RWPE1 (cell line): ENCODE measurements around the gene PRSS8.
"Not testable (repeated sequence)": the region's sequence is repeated elsewhere in the genome, so short reads cannot be mapped to it uniquely, and the experiment has no call there.

Experiments
- CTCF ChIA-PET: fragments of 350-600 bp; sonication (Branson Sonifier 250); formaldehyde crosslinking; extraction: SDS; loops from one replicate; lab custom pipeline; 2021; lab: Yijun Ruan, JAX
- POLR2A ChIA-PET: fragments of 400-600 bp; formaldehyde crosslinking; extraction: SDS; loops from one replicate; lab custom pipeline; 2020; ENCODE audit warnings: antibody characterized with exemption; ENCODE audit not compliant: low non-redundant PET; lab: Yijun Ruan, JAX
- DNase-seq: peaks from one replicate; pipeline ENCODE4 v3.0.0; 2012; ENCODE audit warnings: low spot score
- H3K27ac ChIP-seq: fragments of 450-650 bp; 2 replicates; pipeline ENCODE4 v1.5.1; 2017
- TF ChIP-seq, protein P1 (sequence below): fragments of 450-650 bp; conservative IDR thresholded peaks from 2 replicates; pipeline ENCODE4 v1.5.1; 2017; ENCODE audit warnings: low read depth, mild to moderate bottlenecking

Gene PRSS8

DNA sequence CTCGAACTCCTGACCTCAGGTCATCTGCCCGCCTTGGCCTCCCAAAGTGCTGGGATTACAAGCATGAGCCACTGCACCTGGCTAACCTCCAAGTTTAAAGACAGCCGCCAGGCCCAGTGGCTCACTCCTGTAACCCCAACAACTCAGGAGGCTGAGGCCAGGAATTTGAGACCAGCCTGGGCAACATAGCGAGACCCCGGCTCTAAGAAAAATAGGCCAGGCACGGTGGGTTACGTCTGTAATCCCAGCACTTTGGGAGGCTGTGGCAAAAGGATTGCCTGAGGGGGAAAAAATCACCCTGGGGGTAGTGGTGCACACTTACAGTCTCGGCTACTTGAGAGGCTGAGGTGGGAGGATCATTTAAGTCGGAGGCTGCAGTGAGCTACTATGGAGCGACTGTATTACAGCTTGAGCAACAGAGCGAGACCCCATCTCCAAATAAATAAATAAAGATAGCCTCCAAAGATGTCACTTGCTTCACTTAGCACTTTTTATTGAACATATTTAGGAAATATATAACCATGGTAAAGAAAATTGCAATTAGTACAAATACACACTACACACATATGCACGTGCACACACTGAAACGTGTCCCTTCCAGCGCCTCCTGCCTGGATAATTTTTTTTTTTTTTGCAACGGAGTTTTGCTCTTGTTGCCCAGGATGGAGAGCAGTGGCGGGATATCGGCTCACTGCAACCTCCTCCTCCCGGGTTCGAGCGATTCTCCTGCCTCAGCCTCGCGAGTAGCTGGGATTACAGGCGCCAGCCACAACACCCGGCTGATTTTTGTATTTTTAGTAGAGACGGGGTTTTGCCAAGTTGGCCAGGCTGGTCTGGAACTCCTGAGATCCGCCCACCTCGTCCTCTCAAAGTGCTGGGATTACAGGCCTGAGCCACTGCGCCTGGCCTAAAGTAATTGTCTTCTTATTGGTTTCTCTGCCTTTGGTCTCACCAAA is 28.7 kb downstream of the PRSS8 start:
- no peak for DNase-seq
- TF ChIP-seq, protein P1, sequence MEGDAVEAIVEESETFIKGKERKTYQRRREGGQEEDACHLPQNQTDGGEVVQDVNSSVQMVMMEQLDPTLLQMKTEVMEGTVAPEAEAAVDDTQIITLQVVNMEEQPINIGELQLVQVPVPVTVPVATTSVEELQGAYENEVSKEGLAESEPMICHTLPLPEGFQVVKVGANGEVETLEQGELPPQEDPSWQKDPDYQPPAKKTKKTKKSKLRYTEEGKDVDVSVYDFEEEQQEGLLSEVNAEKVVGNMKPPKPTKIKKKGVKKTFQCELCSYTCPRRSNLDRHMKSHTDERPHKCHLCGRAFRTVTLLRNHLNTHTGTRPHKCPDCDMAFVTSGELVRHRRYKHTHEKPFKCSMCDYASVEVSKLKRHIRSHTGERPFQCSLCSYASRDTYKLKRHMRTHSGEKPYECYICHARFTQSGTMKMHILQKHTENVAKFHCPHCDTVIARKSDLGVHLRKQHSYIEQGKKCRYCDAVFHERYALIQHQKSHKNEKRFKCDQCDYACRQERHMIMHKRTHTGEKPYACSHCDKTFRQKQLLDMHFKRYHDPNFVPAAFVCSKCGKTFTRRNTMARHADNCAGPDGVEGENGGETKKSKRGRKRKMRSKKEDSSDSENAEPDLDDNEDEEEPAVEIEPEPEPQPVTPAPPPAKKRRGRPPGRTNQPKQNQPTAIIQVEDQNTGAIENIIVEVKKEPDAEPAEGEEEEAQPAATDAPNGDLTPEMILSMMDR: no peak
- CTCF ChIA-PET: interaction anchor here (0.6 kb wide), 1 partner anchor 11 kb away, joined by 5 read pairs; no protein-coding TSS in a partner anchor
- POLR2A ChIA-PET: no interaction called here
- peak overlapping the region; percentile 92 for H3K27ac ChIP-seq

DNA sequence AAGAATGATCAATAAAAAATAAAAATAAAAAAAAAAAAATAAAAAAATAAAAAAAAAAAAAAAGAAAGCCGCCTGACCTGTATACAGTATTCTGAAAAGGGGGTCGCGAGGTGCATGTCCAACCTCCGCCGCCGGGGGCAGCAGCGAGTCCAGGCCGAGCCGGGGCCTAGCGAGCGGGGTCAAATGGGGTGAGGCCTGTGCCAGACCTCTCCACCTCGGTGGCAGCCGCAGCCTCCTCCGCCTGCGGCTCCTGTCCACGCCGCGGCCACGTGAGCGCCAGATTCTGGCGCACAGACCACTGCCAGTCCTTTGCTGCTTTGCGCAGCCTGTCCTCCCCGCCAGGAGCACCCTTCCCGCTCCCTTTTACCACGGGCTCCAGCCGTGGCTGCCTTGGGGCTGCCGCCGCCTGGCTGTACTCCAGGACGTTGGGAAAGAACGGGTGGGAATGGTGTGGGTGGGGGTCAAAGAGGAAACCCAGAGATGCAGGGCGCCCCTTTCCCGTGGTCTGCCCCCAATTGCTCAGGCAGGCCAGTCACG is 29.8 kb downstream of the PRSS8 start:
- peak overlapping the region; percentile 92 for H3K27ac ChIP-seq
- TF ChIP-seq, protein P1: peak; percentile 91
- no peak for DNase-seq
- ChIA-PET POLR2A (no interaction called here), CTCF (no interaction called here)

DNA sequence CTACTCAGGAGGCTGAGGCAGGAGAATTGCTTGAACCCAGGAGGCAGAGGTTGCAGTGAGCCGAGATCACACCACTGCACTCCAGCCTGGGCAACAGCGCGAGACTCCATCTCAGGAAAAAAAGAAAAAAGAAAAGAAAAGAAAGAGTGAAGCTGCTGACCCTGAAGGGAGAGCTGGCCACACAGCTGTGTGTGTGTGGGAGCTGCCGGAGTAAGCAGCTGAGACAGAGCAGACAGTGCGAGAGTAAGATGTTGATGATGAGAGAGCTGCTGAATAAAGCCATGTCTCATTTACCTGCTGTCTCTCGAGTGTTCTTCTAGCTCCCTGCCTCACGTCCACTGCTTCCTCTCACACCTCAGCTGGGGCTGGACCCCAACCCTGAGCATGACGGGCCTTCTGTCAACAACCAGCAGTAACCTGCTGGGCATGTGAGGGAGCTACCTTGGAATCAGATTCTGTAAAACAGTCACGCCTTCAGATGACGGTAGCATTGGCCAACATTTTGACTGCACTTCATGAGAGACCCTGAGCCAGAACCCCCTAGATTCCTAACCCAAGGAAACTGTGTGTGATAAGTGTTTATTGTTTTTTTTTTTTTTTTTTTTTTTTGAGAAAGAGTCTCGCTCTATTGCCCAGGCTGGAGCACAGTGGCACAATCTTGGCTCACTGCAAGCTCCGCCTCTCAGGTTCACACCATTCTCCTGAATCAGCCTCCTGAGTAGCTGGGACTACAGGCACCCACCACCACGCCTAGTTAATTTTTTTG is 34.5 kb downstream of the PRSS8 start:
- POLR2A ChIA-PET, DNase-seq: not testable (repeated sequence)
- CTCF ChIA-PET: interaction anchor here (0.7 to 1.5 kb wide), 2 partner anchors 116 to 256 kb away, joined by 3 to 5 read pairs; partner anchors contain the start of gene HSD3B7
- H3K27ac ChIP-seq: peak overlapping the region; percentile 10; the same call in 1 of the 2 replicates

GRCh38 chr16:31099860-31100638 is 35.5 kb downstream of the PRSS8 start:
- TF ChIP-seq, protein P1: no peak

DNA sequence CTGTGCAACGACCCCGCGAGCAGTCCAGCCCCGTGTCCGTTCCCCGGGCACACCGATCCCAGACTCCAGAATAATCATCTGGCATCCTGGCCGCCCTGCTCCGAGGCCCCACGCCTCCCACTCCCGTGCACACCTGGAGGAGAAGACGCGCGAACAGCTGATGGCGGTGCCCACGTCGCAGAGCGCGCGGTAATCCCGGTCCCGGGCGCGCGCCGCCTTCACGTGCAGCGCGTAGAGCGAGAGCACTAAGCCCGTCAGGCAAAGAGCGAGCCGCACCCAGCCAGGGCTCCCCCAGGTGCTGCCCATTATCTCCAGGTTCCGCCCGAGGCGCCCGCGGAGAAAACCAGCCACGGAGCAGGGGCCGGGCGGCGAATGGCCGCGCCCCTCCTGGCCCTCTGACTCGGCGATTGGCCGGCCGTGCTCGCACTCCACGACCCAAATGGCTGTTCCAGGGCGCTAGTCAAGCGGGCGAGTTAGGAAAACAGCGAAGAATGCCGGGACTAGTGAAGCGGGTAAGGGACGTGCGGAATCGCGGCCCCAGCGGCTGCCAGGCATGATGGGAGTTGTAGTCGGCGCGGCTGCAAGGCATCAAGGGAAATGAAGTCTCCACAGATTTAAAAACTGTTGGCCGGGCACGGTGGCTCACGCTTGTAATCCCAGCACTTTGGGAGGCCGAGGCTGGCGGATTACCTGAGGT is 41.0 kb downstream of the PRSS8 start, which contains the start of gene VKORC1:
Gene VKORC1, minus strand, starts transcription at position 374 of the 697 bp plus-strand sequence. Its CDS starts 68 bp downstream, at position 306.
- POLR2A ChIA-PET: interaction anchor here (0.5 kb wide), 1 partner anchor 71 kb away, joined by 4 read pairs; no protein-coding TSS in a partner anchor
- TF ChIP-seq, protein P1: no peak
- CTCF ChIA-PET: interaction anchor here (0.6 to 1.7 kb wide), 3 partner anchors 23 to 109 kb away, joined by 3 to 8 read pairs (median 4); partner anchors contain the start of gene HSD3B7
- H3K27ac ChIP-seq: peak within 1 kb of the TSS; percentile 97
- DNase-seq: peak; percentile 91

More at GRCh38 chr16:31099860-31100638, 35.5 kb downstream of the PRSS8 start:
- ChIA-PET POLR2A (no interaction called here), CTCF (interaction anchor here (0.6 to 0.7 kb wide), 3 partner anchors 20 to 255 kb away, joined by 3 to 5 read pairs (median 3); no protein-coding TSS in a partner anchor)
- peak overlapping the region; percentile 10; the same call in 1 of the 2 replicates for H3K27ac ChIP-seq
- DNase-seq: no peak
